ENCODE data around the gene JPH2.
"Not testable (repeated sequence)": the region's sequence is repeated elsewhere in the genome, so short reads cannot be mapped to it uniquely, and the experiment has no call there.

The JPH2 gene

GRCh38 chr20:44187054-44187771 is at the start of gene JPH2:
TSS of gene JPH2 (minus strand) at chr20:44187188. CDS start at chr20:44186705, 483 bp downstream.
- peak in 1 of 2 experiments; percentile 7 for DNase-seq

- DNase-seq: no peak
Measured at GRCh38 chr20:44235702-44236101, 48.7 kb upstream of the JPH2 start.

- no peak for DNase-seq
Measured at GRCh38 chr20:44234566-44235317, 47.8 kb upstream of the JPH2 start.

- DNase-seq: no peak
Measured at GRCh38 chr20:44233436-44234016, 46.5 kb upstream of the JPH2 start.

GRCh38 chr20:44232469-44232856 is 45.5 kb upstream of the JPH2 start:
- DNase-seq: not testable (repeated sequence)

GRCh38 chr20:44231713-44232468 is 44.9 kb upstream of the JPH2 start:
- DNase-seq: no peak

GRCh38 chr20:44231193-44231592 is 44.2 kb upstream of the JPH2 start:
- no peak for DNase-seq

- DNase-seq: no peak
Measured at GRCh38 chr20:44228465-44229258, 41.7 kb upstream of the JPH2 start.

- DNase-seq: no peak
Measured at GRCh38 chr20:44224637-44225036, 37.6 kb upstream of the JPH2 start.

- DNase-seq: no peak
Measured at GRCh38 chr20:44223721-44224120, 36.7 kb upstream of the JPH2 start.

GRCh38 chr20:44222633-44223368 is 35.8 kb upstream of the JPH2 start:
- DNase-seq: no peak

GRCh38 chr20:44222027-44222426 is 35.0 kb upstream of the JPH2 start:
- DNase-seq: no peak

GRCh38 chr20:44221368-44221954 is 34.5 kb upstream of the JPH2 start:
- DNase-seq: no peak

GRCh38 chr20:44219791-44220190 is 32.8 kb upstream of the JPH2 start:
- DNase-seq: no peak

GRCh38 chr20:44219170-44219730 is 32.3 kb upstream of the JPH2 start:
- no peak for DNase-seq

GRCh38 chr20:44218446-44218845 is 31.5 kb upstream of the JPH2 start:
- DNase-seq: no peak

GRCh38 chr20:44217342-44218092 is 30.5 kb upstream of the JPH2 start:
- peak; percentile 65 to 75 for DNase-seq

GRCh38 chr20:44215125-44215524 is 28.1 kb upstream of the JPH2 start:
- DNase-seq: peak; percentile 80 to 85

- no peak for DNase-seq
Measured at GRCh38 chr20:44212792-44213191, 25.8 kb upstream of the JPH2 start.
